CD14-positive monocyte (primary cell): ENCODE results near the gene NXNL1. TPM values are rescaled to one million over a fixed set of nuclear protein-coding genes. Genes with fewer than 3 reads are reported as not detected.

ENCODE experiments used
- DNase-seq, 3 donors: peaks; one replicate each; pipeline ENCODE4 v3.0.0-alpha.2; 2011 to 2022
- H2AFZ ChIP-seq: 2 replicates; pipeline ENCODE4 v1.6.0; 2012; ENCODE audit warnings: mild to moderate bottlenecking, low read depth, low read length, inconsistent platforms; ENCODE audit not compliant: insufficient read depth, poor library complexity, severe bottlenecking
- H3K27ac ChIP-seq, 2 donors: 1 replicate in 1 of 2; 2 replicates in 1 of 2; pipeline ENCODE4 v1.5.1; 2012 to 2013; ENCODE audit warnings: low read length in 2 of 2, control low read depth in 1 of 2, inconsistent platforms in 1 of 2, low read depth in 1 of 2, mild to moderate bottlenecking in 1 of 2
- H3K27me3 ChIP-seq, 2 donors: one replicate each; pipeline versions ENCODE4 v1.6.0 to v1.6.1; 2011 to 2013; ENCODE audit warnings: low read length in 2 of 2; ENCODE audit not compliant: control insufficient read depth in 2 of 2, insufficient read depth in 2 of 2
- H3K36me3 ChIP-seq, 2 donors: replicated peaks in 1 of 2; 1 replicate in 1 of 2; 2 replicates in 1 of 2; pipeline versions ENCODE4 v1.5.1 to v1.6.1; 2012 to 2013; ENCODE audit warnings: low read length in 2 of 2, control low read depth in 1 of 2, inconsistent platforms in 1 of 2, mild to moderate bottlenecking in 1 of 2; ENCODE audit not compliant: insufficient read depth in 2 of 2, control insufficient read depth in 1 of 2
- H3K4me1 ChIP-seq, 2 donors: 1 replicate in 1 of 2; 2 replicates in 1 of 2; pipeline versions ENCODE4 v1.5.1 to v1.6.1; 2012 to 2013; ENCODE audit warnings: low read length in 2 of 2, control low read depth in 1 of 2, inconsistent platforms in 1 of 2, mild to moderate bottlenecking in 1 of 2, moderate library complexity in 1 of 2; ENCODE audit not compliant: insufficient read depth in 2 of 2, control insufficient read depth in 1 of 2
- H3K4me2 ChIP-seq: replicated peaks from 2 replicates; pipeline ENCODE3; 2012; ENCODE audit warnings: low read length, moderate library complexity, mild to moderate bottlenecking; ENCODE audit not compliant: poor library complexity, severe bottlenecking; ENCODE audit errors: extremely low read depth
- H3K4me3 ChIP-seq, 3 experiments: fragments of 200-600 bp in 1 of 3; sonication (generic) in 1 of 3; replicated peaks in 1 of 3; 1 replicate in 2 of 3; 2 replicates in 1 of 3; pipeline ENCODE4 v1.5.1; 2011 to 2013; ENCODE audit warnings: low read length in 3 of 3, mild to moderate bottlenecking in 3 of 3, control low read depth in 2 of 3, low read depth in 2 of 3, inconsistent platforms in 1 of 3, moderate library complexity in 1 of 3
- H3K79me2 ChIP-seq: 2 replicates; pipeline ENCODE4 v1.6.0; 2012; ENCODE audit warnings: mild to moderate bottlenecking, control low read depth, inconsistent platforms, low read length, moderate library complexity; ENCODE audit not compliant: insufficient read depth
- H3K9ac ChIP-seq: 2 replicates; pipeline ENCODE4 v1.6.0; 2017; ENCODE audit warnings: low read length, mild to moderate bottlenecking; ENCODE audit not compliant: insufficient read depth, poor library complexity, severe bottlenecking
- H3K9me3 ChIP-seq, 2 donors: replicated peaks in 1 of 2; 1 replicate in 1 of 2; 2 replicates in 1 of 2; pipeline versions ENCODE4 v1.5.1 to v1.6.1; 2012 to 2013; ENCODE audit warnings: low read length in 2 of 2, control low read depth in 1 of 2; ENCODE audit not compliant: control insufficient read depth in 1 of 2, insufficient read depth in 1 of 2
- H4K20me1 ChIP-seq: 2 replicates; pipeline ENCODE4 v1.6.0; 2012; ENCODE audit warnings: mild to moderate bottlenecking, low read length, control low read depth, moderate library complexity; ENCODE audit not compliant: insufficient read depth
- H3K27ac Mint-ChIP-seq, 7 donors: one replicate each; pipeline ENCODE4 v1.8.0; 2020; ENCODE audit warnings: mild to moderate bottlenecking in 7 of 7, mixed read lengths in 7 of 7, moderate library complexity in 6 of 7, inconsistent platforms in 2 of 7
- H3K27me3 Mint-ChIP-seq, 3 donors: one replicate each; pipeline ENCODE4 v1.8.0; 2021 to 2022; ENCODE audit warnings: low read depth in 3 of 3, mild to moderate bottlenecking in 3 of 3, mixed read lengths in 3 of 3, moderate library complexity in 3 of 3, inconsistent platforms in 1 of 3
- H3K36me3 Mint-ChIP-seq, 2 donors: one replicate each; pipeline ENCODE4 v1.8.0; 2020; ENCODE audit warnings: mixed read lengths in 2 of 2, inconsistent platforms in 1 of 2, mild to moderate bottlenecking in 1 of 2
- H3K4me1 Mint-ChIP-seq: one replicate; pipeline ENCODE4 v1.8.0; 2020; ENCODE audit warnings: mild to moderate bottlenecking, mixed read lengths
- H3K4me3 Mint-ChIP-seq, 2 donors: one replicate each; pipeline ENCODE4 v1.8.0; 2020; ENCODE audit warnings: mild to moderate bottlenecking in 2 of 2, mixed read lengths in 2 of 2, moderate library complexity in 1 of 2
- H3K9me3 Mint-ChIP-seq, 7 donors: one replicate each; pipeline ENCODE4 v1.8.0; 2020 to 2022; ENCODE audit warnings: mixed read lengths in 7 of 7, mild to moderate bottlenecking in 6 of 7, moderate library complexity in 6 of 7, inconsistent platforms in 2 of 7
- WGBS: methylation state at CpG from one replicate; pipeline ENCODE4 v1.1.5; 2013; ENCODE audit warnings: missing lambda C conversion rate; ENCODE audit not compliant: insufficient coverage; 5-methylcytosine and 5-hydroxymethylcytosine counted together
- intact Hi-C, 2 donors: fragments of 100-400 bp; cut with micrococcal nuclease; formaldehyde crosslinking; loops; one replicate each; pipeline versions ENCODE4 v1.15.0 to v1.15.1; 2023
- polyA plus RNA-seq, 3 donors: library from polyadenylated mRNA; depleted of rRNA in 1 of 3; unstranded in 2 of 3; stranded (reverse) in 1 of 3; fragments of 300-500 nt in 2 of 3; fragments of >200 nt in 1 of 3; fragmentation: Illumina TruSeq in 2 of 3; gene quantifications; 1 replicate in 2 of 3; 2 replicates in 1 of 3; pipeline ENCODE4 v1.2.3, GENCODE V29; 2012 to 2021
- TF ChIP-seq, protein P1 (sequence below): fragments of 200-600 bp; IDR thresholded peaks from one replicate; pipeline ENCODE4 v1.8.0; 2022; ENCODE audit warnings: antibody characterized with exemption, mild to moderate bottlenecking

The NXNL1 gene
- polyA plus RNA-seq, 3 donors = not detected

DNA sequence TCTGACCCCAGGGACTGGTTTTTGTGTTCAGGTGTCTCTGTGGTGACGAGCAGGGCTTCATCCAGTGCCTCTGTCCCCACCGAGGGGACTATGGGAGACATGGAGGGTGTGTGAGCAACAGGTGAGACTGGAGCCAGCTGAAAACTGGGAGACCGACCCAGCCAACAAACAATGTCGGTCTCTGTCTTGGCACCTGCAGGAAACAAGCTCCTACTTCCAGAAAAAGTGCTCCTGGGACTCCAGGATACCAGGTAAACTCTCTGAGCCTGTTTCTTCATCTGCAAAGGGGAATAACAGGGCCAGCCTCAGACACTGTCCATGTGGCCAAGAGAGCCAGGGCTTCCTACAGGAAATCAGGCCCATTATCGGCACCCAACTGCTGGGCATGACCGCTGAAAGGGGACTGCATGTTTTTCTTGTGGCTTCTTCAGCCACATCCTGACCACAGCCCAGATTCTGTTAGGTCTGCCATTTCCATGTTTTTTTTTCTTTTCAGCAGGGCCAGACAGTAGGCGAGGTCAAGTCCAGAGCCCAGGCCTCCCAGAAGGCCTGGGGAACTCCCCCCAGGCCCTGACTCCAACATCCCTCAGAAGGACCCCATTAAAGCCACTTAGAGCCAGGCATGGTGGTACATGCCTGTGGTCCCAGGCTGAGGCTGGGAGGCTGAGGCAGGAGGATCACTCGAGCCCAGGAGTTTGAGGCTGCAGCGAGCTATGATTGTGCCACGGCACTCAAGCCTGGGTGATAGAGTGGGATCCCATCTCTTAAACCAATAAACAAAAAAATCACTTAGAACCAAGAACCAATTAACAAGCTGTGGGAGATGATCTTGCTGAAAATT, 54.5 kb downstream of the NXNL1 start:
- peak overlapping the region; percentile 88 for H2AFZ ChIP-seq
- TF ChIP-seq, protein P1, sequence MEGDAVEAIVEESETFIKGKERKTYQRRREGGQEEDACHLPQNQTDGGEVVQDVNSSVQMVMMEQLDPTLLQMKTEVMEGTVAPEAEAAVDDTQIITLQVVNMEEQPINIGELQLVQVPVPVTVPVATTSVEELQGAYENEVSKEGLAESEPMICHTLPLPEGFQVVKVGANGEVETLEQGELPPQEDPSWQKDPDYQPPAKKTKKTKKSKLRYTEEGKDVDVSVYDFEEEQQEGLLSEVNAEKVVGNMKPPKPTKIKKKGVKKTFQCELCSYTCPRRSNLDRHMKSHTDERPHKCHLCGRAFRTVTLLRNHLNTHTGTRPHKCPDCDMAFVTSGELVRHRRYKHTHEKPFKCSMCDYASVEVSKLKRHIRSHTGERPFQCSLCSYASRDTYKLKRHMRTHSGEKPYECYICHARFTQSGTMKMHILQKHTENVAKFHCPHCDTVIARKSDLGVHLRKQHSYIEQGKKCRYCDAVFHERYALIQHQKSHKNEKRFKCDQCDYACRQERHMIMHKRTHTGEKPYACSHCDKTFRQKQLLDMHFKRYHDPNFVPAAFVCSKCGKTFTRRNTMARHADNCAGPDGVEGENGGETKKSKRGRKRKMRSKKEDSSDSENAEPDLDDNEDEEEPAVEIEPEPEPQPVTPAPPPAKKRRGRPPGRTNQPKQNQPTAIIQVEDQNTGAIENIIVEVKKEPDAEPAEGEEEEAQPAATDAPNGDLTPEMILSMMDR = no peak
- DNase-seq = no peak
- H3K4me3 ChIP-seq = peak overlapping the region; percentile 67 to 93 (median 67)
- no peaks in the 10 kb centered on the region for H3K27me3 ChIP-seq
- H3K4me1 Mint-ChIP-seq = peaks cover 46% of the 10 kb centered on the region
- H3K27me3 Mint-ChIP-seq = peaks cover 0 to 1% (median 0%) of the 10 kb centered on the region in 3 donors
- H3K9ac ChIP-seq = peak overlapping the region; percentile 85
- peaks cover 77% of the 10 kb centered on the region for H3K79me2 ChIP-seq
- peaks cover 0 to 2% (median 0%) of the 10 kb centered on the region in 7 donors for H3K9me3 Mint-ChIP-seq
- 0% methylated on average over 7 of the region's 10 CpGs for WGBS
- peaks cover 29% of the 10 kb centered on the region for H4K20me1 ChIP-seq
- H3K9me3 ChIP-seq = no peaks in the 10 kb centered on the region
- intact Hi-C loops = loop anchor here in 1 of 2 donors (2.0 kb wide), 1 partner anchor 15 kb away; the partner anchor contains the start of gene MVB12A
- peak overlapping the region; percentile 90 to 94 for H3K4me3 Mint-ChIP-seq
- H3K27ac Mint-ChIP-seq = peak overlapping the region; percentile 93 to 96 (median 96)
- peaks cover 39 to 50% of the 10 kb centered on the region in 2 donors for H3K4me1 ChIP-seq
- H3K36me3 Mint-ChIP-seq = peaks cover 12 to 29% of the 10 kb centered on the region in 2 donors
- peak overlapping the region; percentile 98 for H3K4me2 ChIP-seq
- peak overlapping the region; percentile 65 to 92 for H3K27ac ChIP-seq
- H3K36me3 ChIP-seq = peaks cover 9 to 23% of the 10 kb centered on the region in 2 donors

Other genes with a start within 250 kb of the NXNL1 start
- gene USE1, start 245.6 kb downstream of the NXNL1 start, polyA plus RNA-seq = 10 to 100 TPM; 26.5 to 39.8 (median 29.7) TPM
- gene OCEL1, start 234.7 kb downstream of the NXNL1 start, polyA plus RNA-seq = 10 to 100 TPM; 31.8 to 59.9 (median 57.6) TPM
- gene NR2F6, start 215.0 kb downstream of the NXNL1 start, polyA plus RNA-seq = 1 to 10 TPM in 2 of 3 donors, under 1 TPM in 1; 0.87 to 5.1 (median 1.7) TPM
- gene USHBP1, start 196.2 kb downstream of the NXNL1 start, polyA plus RNA-seq = not detected
- gene BABAM1, start 193.5 kb downstream of the NXNL1 start, polyA plus RNA-seq = 100 to 1,000 TPM in 1 of 3 donors, 10 to 100 TPM in 2; 76.9 to 106 (median 90.3) TPM
- gene ANKLE1, start 179.0 kb downstream of the NXNL1 start, polyA plus RNA-seq = 1 to 10 TPM; 1.3 to 8.5 (median 2.2) TPM
- 10 to 100 TPM; 11.3 to 14.9 (median 12.5) TPM for gene ABHD8, start 157.5 kb downstream of the NXNL1 start, polyA plus RNA-seq
- gene MRPL34, start 155.1 kb downstream of the NXNL1 start, polyA plus RNA-seq = 100 to 1,000 TPM in 2 of 3 donors, 10 to 100 TPM in 1; 13.2 to 208 (median 155) TPM
- 10 to 100 TPM; 22.5 to 49.5 (median 23.8) TPM for gene DDA1, start 151.4 kb downstream of the NXNL1 start, polyA plus RNA-seq
- 10 to 100 TPM in 1 of 3 donors, under 1 TPM in 1, not detected in 1; 0.11 to 14.1 TPM for gene ANO8, start 126.1 kb downstream of the NXNL1 start, polyA plus RNA-seq
- gene GTPBP3, start 123.4 kb downstream of the NXNL1 start, polyA plus RNA-seq = 10 to 100 TPM in 1 of 3 donors, 1 to 10 TPM in 2; 1.0 to 22.0 (median 1.7) TPM
- gene PLVAP, start 83.6 kb downstream of the NXNL1 start, polyA plus RNA-seq = under 1 TPM in 2 of 3 donors, not detected in 1; 0.08 to 0.81 TPM
- gene CCDC194, start 66.7 kb downstream of the NXNL1 start, polyA plus RNA-seq = under 1 TPM in 1 of 3 donors, not detected in 2; 0.52 TPM
- gene BST2, start 55.3 kb downstream of the NXNL1 start, polyA plus RNA-seq = 100 to 1,000 TPM; 225 to 284 (median 272) TPM
- 10 to 100 TPM; 43.2 to 47.8 (median 43.7) TPM for gene MVB12A, start 40.9 kb downstream of the NXNL1 start, polyA plus RNA-seq
- not detected for gene TMEM221, start 12.3 kb downstream of the NXNL1 start, polyA plus RNA-seq
- gene SLC27A1, start 9.6 kb upstream of the NXNL1 start, polyA plus RNA-seq = 10 to 100 TPM; 27.1 to 36.5 (median 27.6) TPM
- gene PGLS, start 50.7 kb upstream of the NXNL1 start, polyA plus RNA-seq = 100 to 1,000 TPM; 116 to 158 (median 141) TPM
- 100 to 1,000 TPM in 1 of 3 donors, 10 to 100 TPM in 2; 66.8 to 176 (median 68.8) TPM for gene COLGALT1, start 94.7 kb upstream of the NXNL1 start, polyA plus RNA-seq
- under 1 TPM in 1 of 3 donors, not detected in 2; 0.01 TPM for gene UNC13A, start 227.4 kb upstream of the NXNL1 start, polyA plus RNA-seq